Measurements from ENCODE around the gene MAGI2. TPM values are rescaled to one million over a fixed set of nuclear protein-coding genes. Genes with fewer than 3 reads are reported as not detected.
"Not testable (repeated sequence)": the region's sequence is repeated elsewhere in the genome, so short reads cannot be mapped to it uniquely, and the experiment has no call there.

Gene MAGI2
- total and polyA plus RNA-seq, 8 donors = 1.3 to 4.0 (median 2.0) TPM

DNA sequence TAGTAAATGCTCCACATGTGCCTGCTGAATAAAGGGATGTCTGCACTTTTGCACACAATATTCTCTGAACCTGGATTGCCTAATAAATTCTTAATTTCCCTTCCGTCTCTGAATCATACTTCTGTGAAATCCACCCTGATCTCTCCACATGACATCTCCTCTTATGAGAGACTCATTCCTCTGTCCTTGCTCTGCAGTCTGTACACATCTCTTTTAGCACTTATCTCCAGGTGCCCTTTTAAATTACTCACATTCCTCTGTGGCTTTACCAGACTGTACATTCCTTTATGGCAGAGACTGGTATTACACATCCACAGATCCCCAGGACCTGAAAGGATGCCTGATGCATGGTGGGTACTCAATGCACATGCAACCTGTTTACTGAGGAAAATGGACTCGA lies 1127.3 kb downstream of the MAGI2 start:
- no peaks in the 10 kb centered on the region for H3K9me3 ChIP-seq
- no peaks in the 10 kb centered on the region for H3K27me3 ChIP-seq
- TF ChIP-seq, protein P1, sequence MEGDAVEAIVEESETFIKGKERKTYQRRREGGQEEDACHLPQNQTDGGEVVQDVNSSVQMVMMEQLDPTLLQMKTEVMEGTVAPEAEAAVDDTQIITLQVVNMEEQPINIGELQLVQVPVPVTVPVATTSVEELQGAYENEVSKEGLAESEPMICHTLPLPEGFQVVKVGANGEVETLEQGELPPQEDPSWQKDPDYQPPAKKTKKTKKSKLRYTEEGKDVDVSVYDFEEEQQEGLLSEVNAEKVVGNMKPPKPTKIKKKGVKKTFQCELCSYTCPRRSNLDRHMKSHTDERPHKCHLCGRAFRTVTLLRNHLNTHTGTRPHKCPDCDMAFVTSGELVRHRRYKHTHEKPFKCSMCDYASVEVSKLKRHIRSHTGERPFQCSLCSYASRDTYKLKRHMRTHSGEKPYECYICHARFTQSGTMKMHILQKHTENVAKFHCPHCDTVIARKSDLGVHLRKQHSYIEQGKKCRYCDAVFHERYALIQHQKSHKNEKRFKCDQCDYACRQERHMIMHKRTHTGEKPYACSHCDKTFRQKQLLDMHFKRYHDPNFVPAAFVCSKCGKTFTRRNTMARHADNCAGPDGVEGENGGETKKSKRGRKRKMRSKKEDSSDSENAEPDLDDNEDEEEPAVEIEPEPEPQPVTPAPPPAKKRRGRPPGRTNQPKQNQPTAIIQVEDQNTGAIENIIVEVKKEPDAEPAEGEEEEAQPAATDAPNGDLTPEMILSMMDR (IDR thresholded peaks at IDR 0.05) = no peak
- WGBS, 2 donors = 77 to 84% methylated on average over 2 of the region's 2 CpGs
- no peaks in the 10 kb centered on the region for H3K4me1 ChIP-seq
- ATAC-seq = no peak
- no peak overlapping the region for H3K27ac ChIP-seq
- no peaks in the 10 kb centered on the region for H3K36me3 ChIP-seq
- no peak for DNase-seq
- intact Hi-C loops (cut with DNase I) = no loop called here
- no peak overlapping the region for H3K4me3 ChIP-seq
- FAIRE-seq = no peak

DNA sequence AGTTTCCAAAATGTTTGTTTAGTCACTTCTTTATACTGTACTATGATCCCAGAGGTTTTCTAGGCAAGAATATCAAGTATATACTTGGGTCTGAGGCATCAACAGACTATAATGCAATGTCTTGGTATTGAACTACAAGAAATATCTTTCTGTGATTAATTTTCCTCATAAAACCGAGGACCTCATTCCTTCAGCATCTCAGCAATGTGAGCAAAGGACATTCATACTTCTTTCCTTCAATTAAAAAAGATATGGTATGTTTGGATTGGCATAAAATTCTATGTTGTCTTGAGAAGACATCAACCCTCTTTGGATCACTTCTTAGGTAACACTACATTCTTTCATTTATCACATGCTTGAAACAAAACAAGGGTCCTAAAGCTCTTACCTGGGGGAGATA lies 1130.3 kb downstream of the MAGI2 start:
- 44 to 51% methylated on average over 1 of the region's 1 CpG for WGBS, 2 donors
- DNase-seq (no peak), FAIRE-seq (no peak), ATAC-seq (no peak)
- no peak overlapping the region for H3K27ac ChIP-seq
- TF ChIP-seq, protein P1 (IDR thresholded peaks at IDR 0.05) = no peak
- H3K4me3 ChIP-seq = no peak overlapping the region
- no peaks in the 10 kb centered on the region for H3K27me3 ChIP-seq
- H3K9me3 ChIP-seq = no peaks in the 10 kb centered on the region
- intact Hi-C loops (cut with DNase I) = no loop called here
- no peaks in the 10 kb centered on the region for H3K4me1 ChIP-seq
- H3K36me3 ChIP-seq = no peaks in the 10 kb centered on the region

DNA sequence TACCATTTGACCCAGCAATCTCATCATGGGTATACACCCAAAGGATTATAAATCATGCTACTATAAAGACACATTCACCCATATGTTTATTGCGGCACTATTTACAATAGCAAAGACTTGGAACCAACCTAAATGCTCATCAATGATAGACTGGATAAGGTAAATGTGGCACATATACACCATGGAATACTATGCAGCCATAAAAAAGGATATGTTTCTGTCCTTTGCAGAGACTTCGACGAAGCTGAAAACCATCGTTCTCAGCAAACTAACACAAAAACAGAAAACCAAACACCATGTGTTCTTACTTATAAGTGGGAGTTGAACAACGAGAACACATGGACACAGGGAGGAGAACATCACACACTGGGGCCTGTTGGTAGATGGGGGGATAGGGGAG lies 1131.2 kb downstream of the MAGI2 start:
- H3K27me3 ChIP-seq; DNase-seq; H3K27ac ChIP-seq; H3K9me3 ChIP-seq; H3K36me3 ChIP-seq; FAIRE-seq; intact Hi-C loops (cut with DNase I); H3K4me3 ChIP-seq; H3K4me1 ChIP-seq; ATAC-seq: not testable (repeated sequence)
- WGBS, 2 donors = 95 to 96% methylated on average over 5 of the region's 5 CpGs

DNA sequence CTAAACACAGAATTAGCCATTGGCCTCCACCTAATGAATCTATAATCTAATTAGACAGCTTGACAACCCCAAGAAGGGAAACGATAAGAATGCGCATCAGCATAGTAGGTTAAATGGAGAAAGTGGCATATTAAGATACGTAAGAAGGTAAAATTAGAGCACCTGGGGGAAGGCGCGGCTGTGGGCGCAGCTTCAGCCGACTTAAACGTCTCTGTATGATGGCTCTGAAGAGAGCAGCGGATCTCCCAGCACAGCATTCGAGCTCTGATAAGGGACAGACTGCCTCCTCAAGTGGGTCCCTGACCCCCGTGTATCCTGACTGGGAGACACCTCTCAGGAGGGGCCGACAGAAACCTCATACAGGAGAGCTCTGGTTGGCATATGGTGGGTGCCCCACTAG lies 1136.1 kb downstream of the MAGI2 start:
- Histone ChIP-seq H3K4me3 (no peak overlapping the region), H3K9me3 (no peaks in the 10 kb centered on the region), H3K36me3 (no peaks in the 10 kb centered on the region), H3K27ac (no peak overlapping the region), H3K4me1 (no peaks in the 10 kb centered on the region), H3K27me3 (no peaks in the 10 kb centered on the region)
- ATAC-seq = no peak
- TF ChIP-seq, protein P1 (IDR thresholded peaks at IDR 0.05) = no peak
- no peak for DNase-seq
- FAIRE-seq = no peak
- 94 to 95% methylated on average over 12 of the region's 12 CpGs for WGBS, 2 donors
- intact Hi-C loops (cut with DNase I) = no loop called here

DNA sequence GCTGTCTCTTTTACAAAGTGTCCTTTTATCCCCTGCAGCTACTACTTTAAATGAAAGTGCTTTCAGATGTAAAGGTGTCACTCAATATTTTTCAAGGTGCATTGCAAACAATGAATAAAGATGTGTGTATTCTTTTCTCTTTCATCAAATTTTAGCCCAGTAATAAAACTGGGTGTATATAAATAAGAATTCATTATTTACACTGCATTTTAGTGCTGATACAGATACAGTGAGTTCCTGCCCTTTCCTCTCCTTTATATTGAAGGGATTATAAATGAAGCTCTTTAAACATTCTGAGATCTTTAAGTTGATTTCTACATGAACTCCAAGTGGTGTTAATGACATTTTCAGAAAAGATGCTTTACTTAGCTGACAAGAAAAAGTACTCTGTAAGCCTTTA lies 1137.4 kb downstream of the MAGI2 start:
- Histone ChIP-seq H3K4me1 (no peaks in the 10 kb centered on the region), H3K27ac (no peak overlapping the region), H3K9me3 (no peaks in the 10 kb centered on the region), H3K36me3 (no peaks in the 10 kb centered on the region), H3K27me3 (no peaks in the 10 kb centered on the region), H3K4me3 (no peak overlapping the region)
- DNase-seq = no peak
- no peak for ATAC-seq
- FAIRE-seq = no peak
- intact Hi-C loops (cut with DNase I) = no loop called here
- TF ChIP-seq, protein P1 (IDR thresholded peaks at IDR 0.05) = no peak

DNA sequence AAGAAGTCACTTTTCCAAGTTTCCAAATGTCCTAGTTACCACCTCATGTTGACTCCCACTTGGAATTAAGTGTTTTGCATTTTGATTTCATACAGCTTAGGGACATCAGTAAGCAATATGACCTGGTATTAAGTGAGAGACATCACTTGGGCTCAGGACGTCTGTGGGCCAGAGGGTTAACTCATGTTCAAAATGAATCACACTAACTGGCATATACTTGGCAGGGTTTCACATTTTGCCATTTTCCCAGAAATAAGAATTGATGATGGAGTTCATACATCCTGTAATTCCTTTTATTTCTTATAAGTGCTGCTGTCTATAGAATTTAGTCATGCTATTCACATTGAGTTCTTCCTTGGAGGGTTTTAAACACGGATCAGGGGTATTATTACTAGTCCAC lies 1138.3 kb downstream of the MAGI2 start:
- Histone ChIP-seq H3K4me1 (no peaks in the 10 kb centered on the region), H3K27ac (no peak overlapping the region), H3K9me3 (no peaks in the 10 kb centered on the region), H3K36me3 (no peaks in the 10 kb centered on the region), H3K27me3 (no peaks in the 10 kb centered on the region), H3K4me3 (no peak overlapping the region)
- intact Hi-C loops (cut with DNase I) = no loop called here
- FAIRE-seq = no peak
- 71 to 76% methylated on average over 2 of the region's 2 CpGs for WGBS, 2 donors
- no peak for ATAC-seq
- DNase-seq = no peak
- TF ChIP-seq, protein P1 (IDR thresholded peaks at IDR 0.05) = no peak

Data from pancreas (tissue), 10 donors.